HepG2 (cell line): Measurements from ENCODE around the gene RPA1. TPM values are rescaled to one million over a fixed set of nuclear protein-coding genes. Genes with fewer than 3 reads are reported as not detected.
A peak's percentile ranks its signal among the peaks of the same experiment; 100 is the strongest.

ENCODE experiments used
- ATF7-NPFF ChIP-seq: sonication (generic); formaldehyde crosslinking; IDR thresholded peaks from 2 replicates; pipeline ENCODE4 v1.8.1; 2023; ENCODE audit warnings: mild to moderate bottlenecking, low read depth, missing genetic modification reagents, moderate library complexity
- FOXO1 ChIP-seq: sonication (generic); formaldehyde crosslinking; IDR thresholded peaks from 2 replicates; pipeline ENCODE4 v1.4.0; 2020; ENCODE audit warnings: missing genetic modification reagents
- GATAD1 ChIP-seq: IDR thresholded peaks from 2 replicates; pipeline ENCODE4 v1.6.1; 2016; ENCODE audit warnings: missing genetic modification reagents, missing compliant biosample characterization
- HOXA9 ChIP-seq: sonication (generic); formaldehyde crosslinking; IDR thresholded peaks from 2 replicates; pipeline ENCODE4 v1.8.1; 2022; ENCODE audit warnings: missing genetic modification reagents, mild to moderate bottlenecking, moderate library complexity, borderline replicate concordance
- IKZF4 ChIP-seq: sonication (generic); formaldehyde crosslinking; IDR thresholded peaks from 2 replicates; pipeline ENCODE4 v1.5.1; 2020; ENCODE audit warnings: borderline replicate concordance, mild to moderate bottlenecking, low read depth, missing genetic modification reagents; ENCODE audit errors: not compliant biosample characterization
- KAT8 ChIP-seq: IDR thresholded peaks from 2 replicates; pipeline ENCODE4 v1.6.1; 2016; ENCODE audit warnings: missing genetic modification reagents, missing compliant biosample characterization
- MIXL1 ChIP-seq: IDR thresholded peaks from 2 replicates; pipeline ENCODE4 v1.6.1; 2016
- MYC ChIP-seq: sonication (generic); formaldehyde crosslinking; IDR thresholded peaks from 2 replicates; pipeline ENCODE4 v1.9.0; 2021; ENCODE audit warnings: missing genetic modification reagents, borderline replicate concordance
- NCOA1 ChIP-seq: sonication (generic); formaldehyde crosslinking; IDR thresholded peaks from 2 replicates; pipeline ENCODE4 v1.9.0; 2021; ENCODE audit warnings: missing genetic modification reagents
- SAFB2 ChIP-seq: sonication (generic); formaldehyde crosslinking; IDR thresholded peaks from 2 replicates; pipeline ENCODE4 v1.5.1; 2020; ENCODE audit warnings: missing genetic modification reagents, low read depth, mild to moderate bottlenecking, borderline replicate concordance
- SALL2 ChIP-seq: sonication (generic); formaldehyde crosslinking; IDR thresholded peaks from 2 replicates; pipeline ENCODE4 v1.8.1; 2023; ENCODE audit warnings: mild to moderate bottlenecking, missing genetic modification reagents, inconsistent platforms
- SIN3A ChIP-seq: IDR thresholded peaks from 2 replicates; pipeline ENCODE4 v1.6.1; 2011; ENCODE audit warnings: low read depth, mild to moderate bottlenecking, control low read depth, low read length, borderline replicate concordance
- YEATS4 ChIP-seq: sonication (generic); formaldehyde crosslinking; IDR thresholded peaks from 2 replicates; pipeline ENCODE4 v1.4.0; 2020; ENCODE audit warnings: missing genetic modification reagents, borderline replicate concordance
- ZBTB21 ChIP-seq: sonication (generic); formaldehyde crosslinking; IDR thresholded peaks from 2 replicates; pipeline ENCODE4 v1.4.0; 2020; ENCODE audit warnings: missing genetic modification reagents
- ZMYM2 ChIP-seq: sonication (generic); formaldehyde crosslinking; IDR thresholded peaks from 2 replicates; pipeline ENCODE4 v1.8.0; 2022; ENCODE audit warnings: mild to moderate bottlenecking, missing genetic modification reagents
- ZNF260 ChIP-seq: sonication (generic); formaldehyde crosslinking; IDR thresholded peaks from 2 replicates; pipeline ENCODE4 v1.4.0; 2020; ENCODE audit warnings: missing genetic modification reagents, low read depth, mild to moderate bottlenecking, borderline replicate concordance
- ZNF354B ChIP-seq: sonication (generic); formaldehyde crosslinking; IDR thresholded peaks from 2 replicates; pipeline ENCODE4 v1.8.0; 2022; ENCODE audit warnings: mild to moderate bottlenecking, missing genetic modification reagents
- ZNF432 ChIP-seq: sonication (generic); formaldehyde crosslinking; IDR thresholded peaks from 2 replicates; pipeline ENCODE4 v1.5.0; 2020; ENCODE audit warnings: missing genetic modification reagents, mild to moderate bottlenecking, borderline replicate concordance
- ZNF441 ChIP-seq: sonication (generic); formaldehyde crosslinking; IDR thresholded peaks from 2 replicates; pipeline ENCODE4 v1.7.0; 2021; ENCODE audit warnings: missing genetic modification reagents, borderline replicate concordance
- ZNF570 ChIP-seq: sonication (generic); formaldehyde crosslinking; IDR thresholded peaks from 2 replicates; pipeline ENCODE4 v1.4.0; 2020; ENCODE audit warnings: mild to moderate bottlenecking, missing genetic modification reagents, borderline replicate concordance
- ZNF782 ChIP-seq: sonication (generic); formaldehyde crosslinking; IDR thresholded peaks from 2 replicates; pipeline ENCODE4 v1.4.0; 2020; ENCODE audit warnings: missing genetic modification reagents, mild to moderate bottlenecking, borderline replicate concordance
- ZNF792 ChIP-seq: IDR thresholded peaks from 2 replicates; pipeline ENCODE4 v1.6.1; 2016
- ZNF883 ChIP-seq: sonication (generic); formaldehyde crosslinking; IDR thresholded peaks from 2 replicates; pipeline ENCODE4 v1.5.1; 2020; ENCODE audit warnings: mild to moderate bottlenecking, missing genetic modification reagents; ENCODE audit errors: not compliant biosample characterization
- polyA plus RNA-seq, 8 experiments: library from polyadenylated mRNA; depleted of rRNA in 3 of 8; stranded (reverse) in 7 of 8; unstranded in 1 of 8; fragments of >200 nt; fragmentation: Illumina TruSeq in 4 of 8; extraction: Trizol in 4 of 8; gene quantifications; 2 replicates each; pipeline versions ENCODE4 v1.2.1 to v1.2.3, GENCODE V29; 2011 to 2016; ENCODE audit warnings: low read depth in 4 of 8, missing spikeins in 1 of 8, mixed read lengths in 1 of 8; ENCODE audit not compliant: insufficient read depth in 1 of 8
- total RNA-seq, 5 experiments: library from RNA; depleted of rRNA; stranded (reverse); fragments of >200 nt; fragmentation: Illumina TruSeq; extraction: Trizol; gene quantifications; 2 replicates each; pipeline ENCODE4 v1.2.3, GENCODE V29; 2016; ENCODE audit warnings: low read depth in 1 of 5
- TF ChIP-seq, protein P1 (sequence below): sonication (generic); formaldehyde crosslinking; IDR thresholded peaks from 2 replicates; pipeline ENCODE4 v1.4.0; 2020; ENCODE audit warnings: mild to moderate bottlenecking, missing genetic modification reagents
- TF ChIP-seq, protein P2 (sequence below): sonication (generic); formaldehyde crosslinking; conservative IDR thresholded peaks from 2 replicates; pipeline ENCODE4 v1.4.0; 2020; ENCODE audit warnings: missing genetic modification reagents
- TF ChIP-seq, protein P3 (sequence below): sonication (generic); formaldehyde crosslinking; IDR thresholded peaks from 2 replicates; pipeline ENCODE4 v1.9.0; 2022; ENCODE audit warnings: low read depth, missing genetic modification reagents
- TF ChIP-seq, protein P4 (sequence below): sonication (generic); formaldehyde crosslinking; IDR thresholded peaks from 2 replicates; pipeline ENCODE4 v1.5.0; 2020; ENCODE audit warnings: missing genetic modification reagents

RPA1 gene
- total and polyA plus RNA-seq, 2 of the 13 experiments (the other 11 are each of a cell fraction or from before 2014, with no cell fraction given): 13.9 to 37.6 TPM

DNA sequence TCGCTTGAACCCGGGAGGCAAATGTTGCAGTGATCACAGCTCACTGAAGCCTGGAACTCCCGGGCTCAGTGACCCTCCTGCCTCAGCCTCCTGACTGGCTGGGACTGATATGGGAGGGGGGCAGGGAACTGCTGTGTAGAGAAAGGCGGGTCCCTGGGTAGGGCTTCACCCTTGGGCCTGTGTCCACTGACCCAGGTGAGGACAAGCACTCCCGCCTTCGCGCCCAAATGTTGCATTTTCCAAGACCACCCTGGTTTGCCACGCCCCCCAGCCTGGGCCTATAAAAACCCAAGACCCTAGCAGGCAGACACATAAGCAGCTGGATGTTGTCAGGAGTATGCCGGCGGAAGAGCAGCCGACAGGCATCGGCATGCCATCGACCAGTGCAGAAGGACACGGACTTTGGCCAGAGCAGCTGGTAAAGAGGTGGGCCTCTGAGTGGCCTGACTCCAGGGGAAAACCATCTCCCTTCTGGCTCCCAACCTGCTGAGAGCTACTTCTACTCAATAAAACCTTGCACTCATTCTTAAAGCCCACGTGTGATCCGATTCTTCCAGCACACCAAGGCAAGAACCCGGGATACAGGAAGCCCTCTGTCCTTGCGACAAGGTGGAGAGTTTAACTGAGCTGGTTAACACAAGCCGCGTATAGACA lies 19.2 kb upstream of the RPA1 start (continued):
- TF ChIP-seq, protein P1, sequence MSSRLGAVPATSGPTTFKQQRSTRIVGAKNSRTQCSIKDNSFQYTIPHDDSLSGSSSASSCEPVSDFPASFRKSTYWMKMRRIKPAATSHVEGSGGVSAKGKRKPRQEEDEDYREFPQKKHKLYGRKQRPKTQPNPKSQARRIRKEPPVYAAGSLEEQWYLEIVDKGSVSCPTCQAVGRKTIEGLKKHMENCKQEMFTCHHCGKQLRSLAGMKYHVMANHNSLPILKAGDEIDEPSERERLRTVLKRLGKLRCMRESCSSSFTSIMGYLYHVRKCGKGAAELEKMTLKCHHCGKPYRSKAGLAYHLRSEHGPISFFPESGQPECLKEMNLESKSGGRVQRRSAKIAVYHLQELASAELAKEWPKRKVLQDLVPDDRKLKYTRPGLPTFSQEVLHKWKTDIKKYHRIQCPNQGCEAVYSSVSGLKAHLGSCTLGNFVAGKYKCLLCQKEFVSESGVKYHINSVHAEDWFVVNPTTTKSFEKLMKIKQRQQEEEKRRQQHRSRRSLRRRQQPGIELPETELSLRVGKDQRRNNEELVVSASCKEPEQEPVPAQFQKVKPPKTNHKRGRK (CRISPR knock-in tag): no peak
- no peak for TF ChIP-seq HOXA9 (CRISPR knock-in tag)
- TF ChIP-seq ATF7-NPFF (CRISPR knock-in tag): peak; percentile 65; the same call in 1 of the 2 replicates
- TF ChIP-seq YEATS4 (CRISPR knock-in tag): no peak; the same call in 1 of the 2 replicates
- TF ChIP-seq, protein P2, sequence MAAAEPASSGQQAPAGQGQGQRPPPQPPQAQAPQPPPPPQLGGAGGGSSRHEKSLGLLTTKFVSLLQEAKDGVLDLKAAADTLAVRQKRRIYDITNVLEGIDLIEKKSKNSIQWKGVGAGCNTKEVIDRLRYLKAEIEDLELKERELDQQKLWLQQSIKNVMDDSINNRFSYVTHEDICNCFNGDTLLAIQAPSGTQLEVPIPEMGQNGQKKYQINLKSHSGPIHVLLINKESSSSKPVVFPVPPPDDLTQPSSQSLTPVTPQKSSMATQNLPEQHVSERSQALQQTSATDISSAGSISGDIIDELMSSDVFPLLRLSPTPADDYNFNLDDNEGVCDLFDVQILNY (CRISPR knock-in tag): no peak
- peak; percentile 74; the same call in 1 of the 2 replicates for TF ChIP-seq SAFB2 (CRISPR knock-in tag)
- TF ChIP-seq ZNF441 (CRISPR knock-in tag): no peak
- TF ChIP-seq MYC: peak; percentile 85
- no peak for TF ChIP-seq ZBTB21 (CRISPR knock-in tag)
- TF ChIP-seq KAT8 (CRISPR knock-in tag): 0 out of 2 replicates have a peak, but pooled peaks have one; percentile 51
- TF ChIP-seq MIXL1 (CRISPR knock-in tag): peak; percentile 45
- no peak for TF ChIP-seq ZNF570 (CRISPR knock-in tag)
- TF ChIP-seq ZMYM2: no peak
- TF ChIP-seq ZNF782 (CRISPR knock-in tag): no peak
- no peak for TF ChIP-seq SALL2 (CRISPR knock-in tag)
- TF ChIP-seq, protein P3, sequence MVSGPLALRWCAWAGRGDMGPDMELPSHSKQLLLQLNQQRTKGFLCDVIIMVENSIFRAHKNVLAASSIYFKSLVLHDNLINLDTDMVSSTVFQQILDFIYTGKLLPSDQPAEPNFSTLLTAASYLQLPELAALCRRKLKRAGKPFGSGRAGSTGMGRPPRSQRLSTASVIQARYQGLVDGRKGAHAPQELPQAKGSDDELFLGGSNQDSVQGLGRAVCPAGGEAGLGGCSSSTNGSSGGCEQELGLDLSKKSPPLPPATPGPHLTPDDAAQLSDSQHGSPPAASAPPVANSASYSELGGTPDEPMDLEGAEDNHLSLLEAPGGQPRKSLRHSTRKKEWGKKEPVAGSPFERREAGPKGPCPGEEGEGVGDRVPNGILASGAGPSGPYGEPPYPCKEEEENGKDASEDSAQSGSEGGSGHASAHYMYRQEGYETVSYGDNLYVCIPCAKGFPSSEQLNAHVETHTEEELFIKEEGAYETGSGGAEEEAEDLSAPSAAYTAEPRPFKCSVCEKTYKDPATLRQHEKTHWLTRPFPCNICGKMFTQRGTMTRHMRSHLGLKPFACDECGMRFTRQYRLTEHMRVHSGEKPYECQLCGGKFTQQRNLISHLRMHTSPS (CRISPR knock-in tag): no peak; the same call in none of the 2 replicates
- no peak for TF ChIP-seq ZNF354B (CRISPR knock-in tag)
- TF ChIP-seq, protein P4, sequence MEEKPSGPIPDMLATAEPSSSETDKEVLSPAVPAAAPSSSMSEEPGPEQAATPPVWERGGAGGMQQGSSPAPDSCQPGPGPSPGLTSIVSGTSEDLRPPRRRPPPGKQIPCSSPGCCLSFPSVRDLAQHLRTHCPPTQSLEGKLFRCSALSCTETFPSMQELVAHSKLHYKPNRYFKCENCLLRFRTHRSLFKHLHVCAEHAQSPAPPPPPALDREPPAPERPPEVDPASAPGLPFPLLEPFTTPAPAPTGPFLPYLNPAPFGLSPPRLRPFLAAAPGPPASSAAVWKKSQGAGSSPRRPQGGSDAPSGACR (CRISPR knock-in tag): no peak
- TF ChIP-seq GATAD1 (CRISPR knock-in tag): peak; percentile 62
- no peak for TF ChIP-seq IKZF4
- no peak for TF ChIP-seq NCOA1 (CRISPR knock-in tag)
- TF ChIP-seq ZNF432 (CRISPR knock-in tag): no peak
- TF ChIP-seq FOXO1 (CRISPR knock-in tag): peak; percentile 84; the same call in 1 of the 2 replicates
- peak; percentile 90; the same call in 1 of the 2 replicates for TF ChIP-seq SIN3A
- no peak for TF ChIP-seq ZNF883 (CRISPR knock-in tag)
- no peak for TF ChIP-seq ZNF260
- TF ChIP-seq ZNF792 (CRISPR knock-in tag): 0 out of 2 replicates have a peak, but pooled peaks have one; percentile 59
